Kidney epithelial cell (primary cell): ENCODE measurements around the gene C19orf53. TPM values are rescaled to one million over a fixed set of nuclear protein-coding genes. Genes with fewer than 3 reads are reported as not detected.
"Not testable (repeated sequence)": the region's sequence is repeated elsewhere in the genome, so short reads cannot be mapped to it uniquely, and the experiment has no call there.

ENCODE experiments used
- DNase-seq: peaks from one replicate; pipeline ENCODE4 v3.0.0-alpha.2; 2010; ENCODE audit warnings: low read depth
- H3K27me3 ChIP-seq: 2 replicates; pipeline ENCODE4 v1.6.0; 2011; ENCODE audit warnings: low read length; ENCODE audit not compliant: control insufficient read depth, insufficient read depth
- H3K36me3 ChIP-seq: 2 replicates; pipeline ENCODE4 v1.5.1; 2011; ENCODE audit warnings: low read length; ENCODE audit not compliant: control insufficient read depth, insufficient read depth
- H3K4me3 ChIP-seq: 2 replicates; pipeline ENCODE4 v1.5.1; 2011; ENCODE audit warnings: low read depth, mild to moderate bottlenecking, control low read depth, low read length
- CTCF ChIP-seq: IDR thresholded peaks from 2 replicates; pipeline ENCODE4 v1.5.1; 2011; ENCODE audit warnings: mild to moderate bottlenecking, moderate library complexity, low read length, control low read depth, inconsistent platforms; ENCODE audit not compliant: insufficient read depth, poor library complexity, severe bottlenecking
- total RNA-seq: library from RNA; depleted of rRNA; stranded (reverse); fragments of >200 nt; gene quantifications from 2 replicates; pipeline ENCODE4 v1.2.3, GENCODE V29; 2015

The C19orf53 gene
- total RNA-seq, 1 donor from 2014 or later = 203 TPM

- Histone ChIP-seq H3K36me3 (peaks cover 1% of the 10 kb centered on the region), H3K4me3 (no peak overlapping the region), H3K27me3 (no peaks in the 10 kb centered on the region)
- no peak for TF ChIP-seq CTCF
- no peak for DNase-seq
Measured at GRCh38 chr19:13778398-13778797, 4.1 kb downstream of the C19orf53 start.

GRCh38 chr19:13778847-13779246 is 4.6 kb downstream of the C19orf53 start:
- H3K4me3 ChIP-seq = no peak overlapping the region
- peaks cover 1% of the 10 kb centered on the region for H3K36me3 ChIP-seq
- TF ChIP-seq CTCF = no peak
- DNase-seq = no peak
- H3K27me3 ChIP-seq = no peaks in the 10 kb centered on the region

- not testable (repeated sequence) for H3K27me3 ChIP-seq, H3K36me3 ChIP-seq, DNase-seq, H3K4me3 ChIP-seq
Measured at GRCh38 chr19:13779794-13780193, 5.5 kb downstream of the C19orf53 start.

GRCh38 chr19:13781547-13781946 is 7.3 kb downstream of the C19orf53 start:
- DNase-seq = no peak
- H3K36me3 ChIP-seq = no peaks in the 10 kb centered on the region
- H3K4me3 ChIP-seq = no peak overlapping the region
- H3K27me3 ChIP-seq = no peaks in the 10 kb centered on the region
- no peak for TF ChIP-seq CTCF

GRCh38 chr19:13782537-13782936 is 8.3 kb downstream of the C19orf53 start:
- H3K27me3 ChIP-seq = no peaks in the 10 kb centered on the region
- DNase-seq = no peak
- H3K36me3 ChIP-seq = no peaks in the 10 kb centered on the region
- TF ChIP-seq CTCF = no peak
- no peak overlapping the region for H3K4me3 ChIP-seq

DNA sequence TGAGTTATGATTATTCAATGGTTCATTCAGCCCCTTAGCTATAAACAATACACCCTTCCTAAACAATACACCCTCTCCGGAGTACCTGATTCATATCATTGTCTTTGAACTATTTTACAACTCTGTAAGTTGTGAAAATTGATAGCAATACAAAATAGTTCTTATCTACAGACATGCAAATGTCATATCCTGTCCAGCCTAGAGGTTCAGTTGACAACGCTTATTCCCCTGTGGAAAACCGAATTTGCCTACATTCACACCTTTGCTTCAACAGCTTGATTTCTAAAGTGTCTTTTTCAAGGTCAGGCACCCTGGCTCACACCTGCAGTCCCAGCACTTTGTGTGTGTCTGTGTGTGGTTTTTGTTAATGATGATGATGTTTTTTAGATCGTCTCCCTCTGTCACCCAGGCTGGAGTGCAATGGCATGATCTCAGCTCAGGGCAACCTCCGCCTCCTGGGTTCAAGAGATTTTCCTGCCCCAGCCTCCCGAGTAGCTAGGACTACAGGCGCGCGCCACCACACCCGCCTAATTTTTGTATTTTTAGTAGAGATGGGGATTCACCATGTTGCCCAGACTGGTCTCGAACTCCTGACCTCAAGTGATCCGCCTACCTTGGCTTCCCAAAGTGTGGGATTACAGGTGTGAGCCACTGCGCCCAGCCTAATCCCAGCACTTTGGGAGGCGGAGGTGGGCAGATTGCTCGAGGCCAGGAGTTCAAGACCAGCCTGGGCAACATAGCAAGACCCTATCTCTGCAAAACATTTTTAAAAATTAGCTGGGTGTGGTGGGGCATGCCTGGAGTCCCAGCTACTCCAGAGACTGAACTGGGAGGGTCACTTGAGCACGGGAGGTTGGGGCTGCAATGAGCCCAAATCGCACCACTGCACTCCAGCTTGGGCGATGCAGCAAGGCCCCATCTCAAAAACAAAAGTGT is 9.6 kb downstream of the C19orf53 start:
- TF ChIP-seq CTCF = no peak
- no peak for DNase-seq
- Histone ChIP-seq H3K36me3 (no peaks in the 10 kb centered on the region), H3K4me3 (no peak overlapping the region), H3K27me3 (no peaks in the 10 kb centered on the region)
